Measurements from ENCODE around the gene UHRF1.
A peak's percentile ranks its signal among the peaks of the same experiment; 100 is the strongest.

The UHRF1 gene

DNA sequence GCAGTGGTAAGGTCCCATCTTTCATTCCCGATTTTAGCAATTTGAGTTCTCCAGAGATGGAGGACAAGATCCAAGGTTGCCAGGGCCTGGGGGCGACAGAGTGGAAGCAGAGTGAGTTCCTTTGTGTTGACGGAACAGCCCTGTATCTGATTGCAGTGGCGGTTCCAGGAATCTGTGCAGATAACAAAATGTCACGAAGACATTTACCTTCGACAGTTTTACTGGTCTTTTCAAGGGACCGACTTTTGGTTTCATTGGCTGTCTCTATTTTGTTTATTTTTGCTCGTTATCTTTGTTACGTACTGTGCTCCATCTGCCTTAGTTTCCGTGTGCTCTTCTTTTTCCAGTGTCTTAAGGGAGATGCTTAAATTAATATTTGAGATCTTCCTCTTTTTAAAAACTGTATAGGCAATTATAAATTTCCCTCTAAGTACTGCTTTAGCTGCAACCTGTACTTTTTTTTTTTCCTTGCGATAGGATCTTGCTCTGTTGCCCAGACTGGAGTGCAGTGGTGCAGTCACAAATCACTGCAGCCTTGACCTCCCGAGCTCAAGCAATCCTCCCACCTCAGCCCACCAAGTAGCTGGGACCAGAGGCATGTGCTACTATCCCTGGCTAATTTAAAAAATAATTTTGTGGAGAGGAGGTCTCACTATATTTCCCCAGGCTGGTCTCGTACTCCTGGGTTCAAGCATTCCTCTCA lies 82.8 kb downstream of the UHRF1 start:
- FAIRE-seq (no peak), DNase-seq (ENCODE audit: insufficient read length, low spot score) (no peak)
- no peak for TF ChIP-seq POLR2AphosphoS5 (IDR thresholded peaks at IDR 0.05; ENCODE audit: low read depth, low read length)
- no peak for TF ChIP-seq POU2F2 (IDR thresholded peaks at IDR 0.05; ENCODE audit: low read depth, low read length)
- TF ChIP-seq TAF1 (IDR thresholded peaks at IDR 0.05; ENCODE audit: low read depth, low read length), result no peak
- TF ChIP-seq POLR2A (IDR thresholded peaks at IDR 0.05; ENCODE audit: low read depth, low read length), result no peak
- TF ChIP-seq PAX5 (IDR thresholded peaks at IDR 0.05; ENCODE audit: insufficient read depth, low read length, severe bottlenecking), result no peak
- TF ChIP-seq SPI1 (IDR thresholded peaks at IDR 0.05; ENCODE audit: low read depth, low read length), result no peak

DNA sequence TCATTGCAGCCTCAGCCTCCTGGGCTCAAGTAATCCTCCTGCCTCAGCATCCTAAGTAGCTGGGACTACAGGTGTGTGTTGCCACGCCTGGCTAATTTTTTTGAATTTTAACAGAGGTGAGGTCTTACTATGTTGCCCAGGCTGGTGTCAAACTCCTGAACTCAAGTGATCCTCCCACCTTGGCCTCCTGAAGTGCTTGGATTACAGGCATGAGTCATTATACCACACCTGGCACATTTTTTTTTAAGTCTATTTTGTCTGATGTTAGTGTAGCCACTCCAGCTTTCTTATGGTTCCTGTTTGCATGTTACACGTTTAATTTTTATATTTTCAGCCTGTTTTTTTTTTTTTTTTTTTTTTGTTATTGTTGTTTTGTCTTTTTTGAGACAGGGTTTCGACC lies 84.4 kb downstream of the UHRF1 start:
- FAIRE-seq (no peak), DNase-seq (ENCODE audit: insufficient read length, low spot score) (no peak)
- TF ChIP-seq TAF1 (IDR thresholded peaks at IDR 0.05; ENCODE audit: low read depth, low read length), result no peak
- no peak for TF ChIP-seq POLR2AphosphoS5 (IDR thresholded peaks at IDR 0.05; ENCODE audit: low read depth, low read length)
- no peak for TF ChIP-seq PAX5 (IDR thresholded peaks at IDR 0.05; ENCODE audit: insufficient read depth, low read length, severe bottlenecking)
- no peak for TF ChIP-seq POLR2A (IDR thresholded peaks at IDR 0.05; ENCODE audit: low read depth, low read length)
- TF ChIP-seq POU2F2 (IDR thresholded peaks at IDR 0.05; ENCODE audit: low read depth, low read length), result no peak
- no peak for TF ChIP-seq SPI1 (IDR thresholded peaks at IDR 0.05; ENCODE audit: low read depth, low read length)

DNA sequence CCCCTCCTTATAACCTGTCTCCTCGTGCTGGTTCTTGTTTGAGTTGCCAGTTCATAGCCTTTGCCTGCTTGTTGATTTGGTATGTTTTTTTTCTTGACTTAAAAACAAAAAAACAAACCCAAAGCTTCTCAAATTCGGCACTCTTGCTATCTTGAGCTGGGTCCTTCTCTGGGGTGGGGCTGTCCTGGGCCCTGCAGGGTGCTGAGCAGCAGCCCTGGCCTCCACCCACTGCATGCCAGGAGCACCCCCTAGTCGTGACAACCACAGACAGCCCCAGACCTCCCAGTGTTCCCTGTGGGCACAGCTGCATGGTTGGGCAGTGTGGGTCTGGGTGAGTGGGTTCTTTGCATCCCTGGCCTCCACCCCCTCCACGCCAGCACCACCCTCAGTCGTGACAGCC lies 87.4 kb downstream of the UHRF1 start:
- FAIRE-seq (no peak), DNase-seq (ENCODE audit: insufficient read length, low spot score) (no peak)
- TF ChIP-seq SPI1 (IDR thresholded peaks at IDR 0.05; ENCODE audit: low read depth, low read length) (no peak), PAX5 (IDR thresholded peaks at IDR 0.05; ENCODE audit: insufficient read depth, low read length, severe bottlenecking) (no peak), POLR2A (IDR thresholded peaks at IDR 0.05; ENCODE audit: low read depth, low read length) (no peak), POU2F2 (IDR thresholded peaks at IDR 0.05; ENCODE audit: low read depth, low read length) (no peak), TAF1 (IDR thresholded peaks at IDR 0.05; ENCODE audit: low read depth, low read length) (no peak), POLR2AphosphoS5 (IDR thresholded peaks at IDR 0.05; ENCODE audit: low read depth, low read length) (no peak)

DNA sequence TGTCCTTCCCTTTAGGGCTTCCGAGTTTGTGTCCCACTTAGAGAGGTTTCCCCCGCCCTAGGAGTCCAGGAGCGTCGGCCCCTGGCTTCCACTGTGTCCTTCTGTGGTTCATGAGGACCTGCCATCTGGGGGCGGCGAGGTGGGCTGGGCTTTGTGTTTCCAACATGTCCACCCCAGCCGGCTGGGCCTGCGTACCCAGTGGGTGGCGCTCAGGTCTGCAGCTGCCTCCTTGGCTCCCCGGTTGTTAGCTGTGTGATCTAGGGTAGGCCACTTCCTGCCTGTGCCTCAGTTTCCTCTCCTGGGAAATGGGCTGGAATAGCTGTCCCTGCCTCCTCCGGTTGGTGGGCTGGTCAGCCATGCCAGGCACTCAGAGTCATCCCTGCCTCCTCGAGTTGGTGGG lies 88.0 kb downstream of the UHRF1 start:
- TF ChIP-seq TAF1 (IDR thresholded peaks at IDR 0.05; ENCODE audit: low read depth, low read length), result no peak
- no peak for TF ChIP-seq POLR2A (IDR thresholded peaks at IDR 0.05; ENCODE audit: low read depth, low read length)
- TF ChIP-seq POU2F2 (IDR thresholded peaks at IDR 0.05; ENCODE audit: low read depth, low read length), result no peak
- no peak for TF ChIP-seq SPI1 (IDR thresholded peaks at IDR 0.05; ENCODE audit: low read depth, low read length)
- no peak for TF ChIP-seq PAX5 (IDR thresholded peaks at IDR 0.05; ENCODE audit: insufficient read depth, low read length, severe bottlenecking)
- TF ChIP-seq POLR2AphosphoS5 (IDR thresholded peaks at IDR 0.05; ENCODE audit: low read depth, low read length), result no peak
- FAIRE-seq (no peak), DNase-seq (ENCODE audit: insufficient read length, low spot score) (no peak)

DNA sequence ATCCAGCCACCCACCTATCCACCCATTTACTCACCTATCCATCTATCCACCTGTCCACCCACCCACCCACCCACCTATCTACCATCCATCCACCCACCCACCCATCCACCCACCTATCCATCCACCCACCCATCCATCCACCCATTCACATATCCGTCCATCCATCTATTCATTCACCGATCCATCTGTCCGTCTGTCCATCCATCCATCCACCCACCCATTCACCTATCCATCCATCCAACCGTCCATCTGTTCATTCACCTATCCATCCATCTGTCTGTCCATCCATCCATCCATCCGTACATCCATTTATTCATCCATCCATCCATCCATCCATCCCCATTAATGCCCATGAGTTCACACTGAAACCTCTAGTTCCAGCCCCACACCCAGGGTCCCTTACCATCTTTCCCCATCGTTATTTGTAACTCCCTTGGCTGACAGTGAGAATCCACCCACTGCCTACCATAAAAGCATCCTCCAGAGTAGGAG lies 90.9 kb downstream of the UHRF1 start:
- DNase-seq (ENCODE audit: insufficient read length, low spot score) (no peak), FAIRE-seq (no peak)
- no peak for TF ChIP-seq SPI1 (IDR thresholded peaks at IDR 0.05; ENCODE audit: low read depth, low read length)
- no peak for TF ChIP-seq PAX5 (IDR thresholded peaks at IDR 0.05; ENCODE audit: insufficient read depth, low read length, severe bottlenecking)
- TF ChIP-seq POU2F2 (IDR thresholded peaks at IDR 0.05; ENCODE audit: low read depth, low read length), result no peak

DNA sequence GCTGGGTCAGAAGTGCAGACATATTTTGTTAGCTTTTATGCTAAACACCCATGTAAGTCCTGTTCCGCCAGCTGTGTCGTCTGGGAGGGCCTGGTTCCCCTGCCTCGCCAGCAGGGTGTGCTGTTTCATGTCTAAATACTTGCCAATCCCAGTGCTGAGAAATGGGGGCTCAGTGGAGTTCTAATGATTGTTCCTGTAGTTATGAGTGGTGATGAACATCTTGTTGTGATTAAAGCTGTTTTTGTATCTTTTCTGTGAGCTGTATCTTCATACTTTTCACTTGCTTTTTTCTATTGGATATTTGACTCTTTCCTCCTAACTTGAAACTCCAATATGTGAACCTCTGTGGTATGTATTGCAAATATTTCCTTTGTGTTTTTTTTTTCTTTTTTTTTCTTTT lies 92.3 kb downstream of the UHRF1 start:
- DNase-seq (ENCODE audit: insufficient read length, low spot score) (peak; percentile 67), FAIRE-seq (peak; percentile 69)

DNA sequence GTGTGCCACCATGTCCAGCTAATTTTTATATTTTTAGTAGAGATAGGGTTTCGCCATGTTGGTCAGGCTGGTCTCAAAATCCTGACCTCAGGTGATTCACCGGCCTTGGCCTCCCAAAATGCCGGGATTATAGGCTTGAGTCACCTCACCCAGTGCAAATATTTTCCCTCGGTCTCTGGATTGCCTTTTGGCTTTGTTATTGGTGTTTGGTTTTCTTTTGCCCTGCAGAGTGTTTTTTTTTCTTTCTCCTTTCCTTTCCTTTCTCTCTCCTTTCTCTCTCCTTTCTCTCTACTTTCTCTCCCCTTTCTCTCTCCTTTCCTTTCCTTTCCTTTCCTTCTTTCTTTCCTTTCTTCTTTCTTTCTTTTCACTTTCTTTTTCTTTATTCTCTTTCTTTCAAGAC lies 92.8 kb downstream of the UHRF1 start:
- DNase-seq (ENCODE audit: insufficient read length, low spot score) (no peak), FAIRE-seq (no peak)

More for the DNA sequence above, 92.3 kb downstream of the UHRF1 start:
- TF ChIP-seq PAX5 (IDR thresholded peaks at IDR 0.05; ENCODE audit: insufficient read depth, low read length, severe bottlenecking) (no peak), SPI1 (IDR thresholded peaks at IDR 0.05; ENCODE audit: low read depth, low read length) (no peak), POU2F2 (IDR thresholded peaks at IDR 0.05; ENCODE audit: low read depth, low read length) (no peak), POLR2A (IDR thresholded peaks at IDR 0.05; ENCODE audit: low read depth, low read length) (no peak), POLR2AphosphoS5 (IDR thresholded peaks at IDR 0.05; ENCODE audit: low read depth, low read length) (no peak), TAF1 (IDR thresholded peaks at IDR 0.05; ENCODE audit: low read depth, low read length) (no peak)

DNA sequence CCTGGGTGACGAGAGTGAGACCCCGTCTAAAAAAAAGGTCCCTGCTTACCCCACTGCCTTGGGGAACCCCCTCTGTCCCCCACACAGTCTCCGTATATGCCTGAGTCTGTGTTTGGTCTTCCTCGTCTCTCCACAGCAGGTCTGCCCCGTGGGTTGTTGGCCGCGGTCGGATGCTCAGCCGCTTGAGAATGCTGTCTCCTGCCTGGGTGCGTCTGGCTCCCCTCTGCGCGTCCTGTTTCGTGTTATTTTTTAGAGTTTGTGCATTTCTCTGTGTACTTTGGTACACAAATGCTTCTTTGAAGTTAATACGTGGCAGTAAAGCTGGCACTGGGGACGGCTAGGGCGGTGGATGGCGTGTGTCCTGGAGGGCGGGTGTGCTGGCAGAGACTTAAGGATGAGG lies 94.5 kb downstream of the UHRF1 start:
- TF ChIP-seq SPI1 (IDR thresholded peaks at IDR 0.05; ENCODE audit: low read depth, low read length), result no peak
- no peak for TF ChIP-seq TAF1 (IDR thresholded peaks at IDR 0.05; ENCODE audit: low read depth, low read length)
- no peak for TF ChIP-seq POU2F2 (IDR thresholded peaks at IDR 0.05; ENCODE audit: low read depth, low read length)
- no peak for TF ChIP-seq POLR2A (IDR thresholded peaks at IDR 0.05; ENCODE audit: low read depth, low read length)
- TF ChIP-seq PAX5 (IDR thresholded peaks at IDR 0.05; ENCODE audit: insufficient read depth, low read length, severe bottlenecking), result no peak
- TF ChIP-seq POLR2AphosphoS5 (IDR thresholded peaks at IDR 0.05; ENCODE audit: low read depth, low read length), result no peak
- FAIRE-seq, result no peak
- no peak for DNase-seq (ENCODE audit: insufficient read length, low spot score)

More for the DNA sequence above, 92.8 kb downstream of the UHRF1 start:
- TF ChIP-seq SPI1 (IDR thresholded peaks at IDR 0.05; ENCODE audit: low read depth, low read length), result no peak
- no peak for TF ChIP-seq TAF1 (IDR thresholded peaks at IDR 0.05; ENCODE audit: low read depth, low read length)
- no peak for TF ChIP-seq POLR2AphosphoS5 (IDR thresholded peaks at IDR 0.05; ENCODE audit: low read depth, low read length)
- no peak for TF ChIP-seq POLR2A (IDR thresholded peaks at IDR 0.05; ENCODE audit: low read depth, low read length)
- no peak for TF ChIP-seq PAX5 (IDR thresholded peaks at IDR 0.05; ENCODE audit: insufficient read depth, low read length, severe bottlenecking)
- no peak for TF ChIP-seq POU2F2 (IDR thresholded peaks at IDR 0.05; ENCODE audit: low read depth, low read length)

DNA sequence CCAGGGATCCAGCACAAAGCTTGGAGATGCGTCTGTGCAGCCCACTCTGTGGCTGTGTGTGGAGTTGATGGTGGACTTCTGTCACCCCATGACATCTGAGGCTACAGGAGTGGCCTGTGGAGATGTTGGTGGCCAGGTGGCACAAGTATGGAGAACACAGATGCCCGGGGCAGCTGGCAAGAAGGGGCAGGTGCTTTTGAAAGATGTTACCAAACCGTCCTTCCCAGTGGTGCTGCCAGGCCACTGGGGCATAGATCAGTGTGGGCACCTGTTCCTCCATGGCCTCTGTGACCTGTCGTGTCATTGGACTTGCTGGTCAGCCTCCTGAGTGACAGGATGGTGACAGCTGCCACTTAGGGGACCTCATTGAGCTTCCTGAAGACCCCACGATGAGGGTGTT lies 95.8 kb downstream of the UHRF1 start:
- TF ChIP-seq POLR2A (IDR thresholded peaks at IDR 0.05; ENCODE audit: low read depth, low read length) (no peak), PAX5 (IDR thresholded peaks at IDR 0.05; ENCODE audit: insufficient read depth, low read length, severe bottlenecking) (no peak), TAF1 (IDR thresholded peaks at IDR 0.05; ENCODE audit: low read depth, low read length) (no peak), SPI1 (IDR thresholded peaks at IDR 0.05; ENCODE audit: low read depth, low read length) (no peak), POU2F2 (IDR thresholded peaks at IDR 0.05; ENCODE audit: low read depth, low read length) (no peak), POLR2AphosphoS5 (IDR thresholded peaks at IDR 0.05; ENCODE audit: low read depth, low read length) (no peak)
- DNase-seq (ENCODE audit: insufficient read length, low spot score), result no peak
- FAIRE-seq, result no peak
